ENCODE measurements around the gene C10orf90.

C10orf90 gene

GRCh38 chr10:126671402-126671975 lies 996 bp upstream of the C10orf90 start:
- no peak for DNase-seq

GRCh38 chr10:126670895-126671261 lies 385 bp upstream of the C10orf90 start:
- DNase-seq = no peak

GRCh38 chr10:126669168-126669567 lies 1.3 kb downstream of the C10orf90 start:
- DNase-seq = no peak

GRCh38 chr10:126668505-126668904 lies 2.0 kb downstream of the C10orf90 start:
- DNase-seq = no peak

GRCh38 chr10:126667568-126667967 lies 2.9 kb downstream of the C10orf90 start:
- DNase-seq = no peak

GRCh38 chr10:126665207-126665606 lies 5.3 kb downstream of the C10orf90 start:
- no peak for DNase-seq

GRCh38 chr10:126663880-126664279 lies 6.6 kb downstream of the C10orf90 start:
- peak; percentile 59 for DNase-seq

- DNase-seq = peak; percentile 87
Measured at GRCh38 chr10:126663328-126663727, 7.2 kb downstream of the C10orf90 start.

- peak; percentile 47 for DNase-seq
Measured at GRCh38 chr10:126661841-126662515, 8.5 kb downstream of the C10orf90 start.

GRCh38 chr10:126661356-126661755 lies 9.1 kb downstream of the C10orf90 start:
- DNase-seq = no peak

- no peak for DNase-seq
Measured at GRCh38 chr10:126659750-126660149, 10.7 kb downstream of the C10orf90 start.

- DNase-seq = no peak
Measured at GRCh38 chr10:126658928-126659327, 11.6 kb downstream of the C10orf90 start.

GRCh38 chr10:126654579-126654978 lies 15.9 kb downstream of the C10orf90 start:
- no peak for DNase-seq

GRCh38 chr10:126651467-126651866 lies 19.0 kb downstream of the C10orf90 start:
- no peak for DNase-seq

GRCh38 chr10:126650161-126650560 lies 20.3 kb downstream of the C10orf90 start:
- DNase-seq = no peak

GRCh38 chr10:126647116-126647515 lies 23.4 kb downstream of the C10orf90 start:
- DNase-seq = no peak

- DNase-seq = peak; percentile 79
Measured at GRCh38 chr10:126646110-126646509, 24.4 kb downstream of the C10orf90 start.

- DNase-seq = no peak
Measured at GRCh38 chr10:126640401-126640800, 30.1 kb downstream of the C10orf90 start.

GRCh38 chr10:126639084-126639483 lies 31.4 kb downstream of the C10orf90 start:
- no peak for DNase-seq

GRCh38 chr10:126638542-126638941 lies 32.0 kb downstream of the C10orf90 start:
- no peak for DNase-seq

GRCh38 chr10:126637501-126637900 lies 33.0 kb downstream of the C10orf90 start:
- DNase-seq = no peak

GRCh38 chr10:126634911-126635310 lies 35.6 kb downstream of the C10orf90 start:
- DNase-seq = peak; percentile 12

GRCh38 chr10:126634347-126634746 lies 36.1 kb downstream of the C10orf90 start:
- DNase-seq = no peak

- DNase-seq = no peak
Measured at GRCh38 chr10:126632705-126633104, 37.8 kb downstream of the C10orf90 start.
